ENCODE data around the gene UQCRQ. TPM values are rescaled to one million over a fixed set of nuclear protein-coding genes. Genes with fewer than 3 reads are reported as not detected.
A peak's percentile ranks its signal among the peaks of the same experiment; 100 is the strongest.

The UQCRQ gene
- polyA plus RNA-seq, 3 donors from 2014 or later: 554 to 923 (median 597) TPM

GRCh38 chr5:132916086-132916485 is 49.6 kb downstream of the UQCRQ start:
- no peaks in the 10 kb centered on the region for H3K9me3 Mint-ChIP-seq
- H3K36me3 Mint-ChIP-seq: peaks cover 9 to 18% (median 9%) of the 10 kb centered on the region in 3 donors
- peak overlapping the region in 4 of 6 donors; percentile 8 to 77 (median 44) for H3K27ac Mint-ChIP-seq
- peaks cover 0 to 2% (median 0%) of the 10 kb centered on the region in 3 donors for H3K27me3 Mint-ChIP-seq (ENCODE audit: low read depth in 3 of 3)
- no peak for DNase-seq
- H3K4me1 Mint-ChIP-seq: peaks cover 4 to 27% of the 10 kb centered on the region in 2 donors
- no peak overlapping the region for H3K4me3 Mint-ChIP-seq

Other genes starting within 250 kb of the UQCRQ start
- under 1 TPM in 1 of 3 donors, not detected in 2; 0.28 TPM for gene IL13, start 208.5 kb upstream of the UQCRQ start, polyA plus RNA-seq
- gene IL4, start 192.7 kb upstream of the UQCRQ start, polyA plus RNA-seq: not detected
- 10 to 100 TPM in 1 of 3 donors, 1 to 10 TPM in 2; 7.4 to 13.5 (median 8.2) TPM for gene KIF3A, start 129.1 kb upstream of the UQCRQ start, polyA plus RNA-seq
- gene CCNI2, start 119.2 kb upstream of the UQCRQ start, polyA plus RNA-seq: 1 to 10 TPM in 1 of 3 donors, under 1 TPM in 1, not detected in 1; 0.13 to 1.3 TPM
- gene SEPTIN8, start 89.4 kb upstream of the UQCRQ start, polyA plus RNA-seq: 1 to 10 TPM in 2 of 3 donors, under 1 TPM in 1; 0.79 to 1.3 (median 1.2) TPM
- gene SOWAHA, start 53.3 kb upstream of the UQCRQ start, polyA plus RNA-seq: not detected
- gene SHROOM1, start 36.0 kb upstream of the UQCRQ start, polyA plus RNA-seq: 1 to 10 TPM in 1 of 3 donors, not detected in 2; 1.4 TPM
- under 1 TPM in 1 of 3 donors, not detected in 2; 0.12 TPM for gene GDF9, start 173 bp upstream of the UQCRQ start, polyA plus RNA-seq
- gene LEAP2, start 7.0 kb downstream of the UQCRQ start, polyA plus RNA-seq: 1 to 10 TPM in 1 of 3 donors, under 1 TPM in 2; 0.50 to 2.0 (median 0.54) TPM
- 10 to 100 TPM; 10.7 to 31.8 (median 11.7) TPM for gene AFF4, start 97.0 kb downstream of the UQCRQ start, polyA plus RNA-seq
- 10 to 100 TPM; 44.4 to 47.6 (median 44.5) TPM for gene ZCCHC10, start 159.9 kb downstream of the UQCRQ start, polyA plus RNA-seq
- 10 to 100 TPM; 17.3 to 51.3 (median 32.3) TPM for gene HSPA4, start 185.4 kb downstream of the UQCRQ start, polyA plus RNA-seq

All from immature natural killer cell (primary cell).